IMR-90 (cell line): ENCODE data around the gene FAM193A. TPM values are rescaled to one million over a fixed set of nuclear protein-coding genes. Genes with fewer than 3 reads are reported as not detected.

Experiments used
- ATAC-seq: fragments of 200-7000 bp; cut with Tn5 transposase; 2 replicates; pipeline ENCODE4 v1.9.1; 2020; ENCODE audit warnings: low read depth, mild to moderate bottlenecking, moderate library complexity
- BruUV-seq: library from RNA; stranded (reverse); fragments of 400-500 nt; replicated peaks from 2 replicates; lab custom pipeline; 2021; lab: Mats Ljungman, UMichigan
- CTCF ChIA-PET: fragments of 300-600 bp; formaldehyde crosslinking; extraction: SDS; loops from one replicate; lab custom pipeline; 2021; ENCODE audit warnings: antibody characterized with exemption; lab: Yijun Ruan, JAX
- POLR2A ChIA-PET: fragments of 300-600 bp; sonication (Branson Sonifier 250); formaldehyde crosslinking; loops from one replicate; lab custom pipeline; 2022; ENCODE audit warnings: antibody characterized with exemption; ENCODE audit not compliant: unreplicated experiment; lab: Charles Lee
- DNase-seq: peaks from one replicate; pipeline ENCODE4 v3.0.0; 2013
- H2AFZ ChIP-seq: replicated peaks from 2 replicates; pipeline ENCODE3; 2013; ENCODE audit warnings: low read length, mild to moderate bottlenecking; ENCODE audit not compliant: poor library complexity
- H2AK5ac ChIP-seq: 2 replicates; pipeline ENCODE4 v1.6.1; 2013; ENCODE audit warnings: low read depth, low read length, inconsistent platforms
- H2AK9ac ChIP-seq: replicated peaks from 2 replicates; pipeline ENCODE3; 2013; ENCODE audit warnings: mild to moderate bottlenecking, low read depth, low read length, moderate library complexity; ENCODE audit not compliant: poor library complexity
- H2BK120ac ChIP-seq: 2 replicates; pipeline ENCODE4 v1.6.1; 2013; ENCODE audit warnings: low read depth, low read length, inconsistent platforms
- H2BK15ac ChIP-seq: 3 replicates; pipeline ENCODE4 v1.6.1; 2013; ENCODE audit warnings: low read depth, low read length, inconsistent platforms
- H2BK20ac ChIP-seq: 2 replicates; pipeline ENCODE4 v1.6.1; 2013; ENCODE audit warnings: low read depth, mild to moderate bottlenecking, inconsistent platforms, low read length, moderate library complexity
- H2BK5ac ChIP-seq: 2 replicates; pipeline ENCODE4 v1.6.1; 2013; ENCODE audit warnings: mild to moderate bottlenecking, low read depth, low read length, inconsistent platforms; ENCODE audit not compliant: poor library complexity, severe bottlenecking
- H3K14ac ChIP-seq: replicated peaks from 2 replicates; pipeline ENCODE4 v1.6.1; 2013; ENCODE audit warnings: low read depth, low read length, inconsistent platforms
- H3K18ac ChIP-seq: 2 replicates; pipeline ENCODE4 v1.6.1; 2013; ENCODE audit warnings: low read depth, low read length, control low read depth
- H3K23ac ChIP-seq: 2 replicates; pipeline ENCODE4 v1.6.1; 2013; ENCODE audit warnings: low read depth, low read length, inconsistent platforms
- H3K27ac ChIP-seq: 2 replicates; pipeline ENCODE4 v1.5.1; 2013; ENCODE audit warnings: mild to moderate bottlenecking, control low read depth, low read length; ENCODE audit not compliant: insufficient read depth
- H3K27me3 ChIP-seq: 2 replicates; pipeline ENCODE4 v1.6.1; 2013; ENCODE audit warnings: low read length; ENCODE audit not compliant: control insufficient read depth, insufficient read depth
- H3K36me3 ChIP-seq: 2 replicates; pipeline ENCODE4 v1.6.1; 2013; ENCODE audit warnings: low read length, mixed read lengths; ENCODE audit not compliant: control insufficient read depth, insufficient read depth
- H3K4ac ChIP-seq: 2 replicates; pipeline ENCODE4 v1.6.1; 2013; ENCODE audit warnings: low read depth, low read length, inconsistent platforms
- H3K4me1 ChIP-seq: 2 replicates; pipeline ENCODE4 v1.6.1; 2013; ENCODE audit warnings: low read length, mixed read lengths; ENCODE audit not compliant: control insufficient read depth, insufficient read depth
- H3K4me2 ChIP-seq: 2 replicates; pipeline ENCODE4 v1.6.1; 2013; ENCODE audit warnings: low read depth, mild to moderate bottlenecking, control low read depth, low read length, moderate library complexity
- H3K4me3 ChIP-seq: 2 replicates; pipeline ENCODE4 v1.5.1; 2013; ENCODE audit warnings: low read depth, mild to moderate bottlenecking, control low read depth, low read length, moderate library complexity; ENCODE audit not compliant: insufficient read depth
- H3K56ac ChIP-seq: 2 replicates; pipeline ENCODE4 v1.6.1; 2013; ENCODE audit warnings: low read length, inconsistent platforms; ENCODE audit not compliant: insufficient read depth; ENCODE audit errors: extremely low read depth
- H3K79me1 ChIP-seq, 2 experiments: 2 replicates each; pipeline ENCODE4 v1.6.1; 2013; ENCODE audit warnings: low read length in 2 of 2, inconsistent platforms in 1 of 2, low read depth in 1 of 2
- H3K9ac ChIP-seq: 2 replicates; pipeline ENCODE4 v1.6.1; 2013; ENCODE audit warnings: low read depth, low read length, control low read depth
- H3K9me1 ChIP-seq: 2 replicates; pipeline ENCODE4 v1.6.1; 2013; ENCODE audit warnings: low read length, inconsistent platforms; ENCODE audit not compliant: insufficient read depth
- H3K9me3 ChIP-seq: 2 replicates; pipeline ENCODE4 v1.6.1; 2013; ENCODE audit warnings: low read length; ENCODE audit not compliant: control insufficient read depth, insufficient read depth
- H4K20me1 ChIP-seq: 2 replicates; pipeline ENCODE4 v1.6.1; 2013; ENCODE audit warnings: low read length, inconsistent platforms; ENCODE audit not compliant: insufficient read depth
- H4K5ac ChIP-seq: 2 replicates; pipeline ENCODE4 v1.6.1; 2013; ENCODE audit warnings: mild to moderate bottlenecking, low read depth, low read length, control low read depth
- H4K8ac ChIP-seq, 2 experiments: 2 replicates each; pipeline ENCODE4 v1.6.1; 2013; ENCODE audit warnings: low read depth in 2 of 2, low read length in 2 of 2, control low read depth in 1 of 2, inconsistent platforms in 1 of 2
- H4K91ac ChIP-seq: 2 replicates; pipeline ENCODE4 v1.6.1; 2013; ENCODE audit warnings: low read depth, low read length, inconsistent platforms; ENCODE audit not compliant: insufficient read depth
- CEBPB ChIP-seq: IDR thresholded peaks from 2 replicates; pipeline ENCODE4 v1.6.1; 2012; ENCODE audit warnings: low read depth, low read length, improper control_type of control experiment
- CHD1 ChIP-seq: IDR thresholded peaks from 2 replicates; pipeline ENCODE4 v1.6.1; 2012; ENCODE audit warnings: low read depth, low read length, improper control_type of control experiment
- WGBS, 2 experiments: methylation state at CpG; one replicate each; pipeline versions ENCODE4 v1.1.5 to v1.1.7; 2013; ENCODE audit warnings: missing lambda C conversion rate in 2 of 2; ENCODE audit not compliant: insufficient read length in 1 of 2; ENCODE audit errors: extremely low coverage in 2 of 2; 5-methylcytosine and 5-hydroxymethylcytosine counted together
- dilution Hi-C: fragments of 300-500 bp; cut with HindIII; formaldehyde crosslinking; loops from one replicate; pipeline ENCODE4 v1.14.3; 2018; ENCODE audit warnings: low sequenced_read_pairs; ENCODE audit not compliant: unreplicated experiment
- in situ Hi-C: fragments of 300-500 bp; cut with MboI; formaldehyde crosslinking; loops from 3 replicates; pipeline ENCODE4 v1.14.3; 2019; ENCODE audit warnings: low sequenced_read_pairs, inconsistent platforms, mixed read lengths
- intact Hi-C: fragments of 100-400 bp; cut with micrococcal nuclease; formaldehyde crosslinking; loops from 2 replicates; pipeline ENCODE4 v1.10.0; 2022
- polyA plus RNA-seq, 3 experiments: library from polyadenylated mRNA; depleted of rRNA; stranded (reverse); fragments of >200 nt; gene quantifications; 2 replicates each; pipeline ENCODE4 v1.2.3, GENCODE V29; 2012; ENCODE audit warnings: low replicate concordance in 1 of 3
- total RNA-seq: library from RNA; depleted of rRNA; stranded (reverse); fragments of >200 nt; gene quantifications from 2 replicates; pipeline ENCODE4 v1.2.3, GENCODE V29; 2012

The FAM193A gene
- total and polyA plus RNA-seq, 2 of the 4 experiments (the other 2 are of a cell fraction), result 6.8 to 11.0 TPM

- Histone ChIP-seq H3K27ac (peak overlapping the region; percentile 53; the same call in 1 of the 2 replicates), H3K4me2 (no peak overlapping the region), H3K9me3 (no peaks in the 10 kb centered on the region), H3K18ac (no peak overlapping the region), H3K4me1 (peaks cover 21% of the 10 kb centered on the region), H4K91ac (no peak overlapping the region), H2AK9ac (no peak overlapping the region), H3K27me3 (no peaks in the 10 kb centered on the region), H3K4ac (no peak overlapping the region), H4K5ac (no peak overlapping the region), H3K4me3 (no peak overlapping the region), H3K79me1 (peaks cover 18 to 60% of the 10 kb centered on the region in 2 experiments), H2BK20ac (no peak overlapping the region), H2BK5ac (peak overlapping the region; percentile 25), H4K8ac (no peak overlapping the region), H3K9me1 (peaks cover 25% of the 10 kb centered on the region), H2AK5ac (no peak overlapping the region), H2BK120ac (no peak overlapping the region), H3K56ac (no peak overlapping the region), H2BK15ac (no peak overlapping the region), H3K23ac (no peak overlapping the region), H3K14ac (no peak overlapping the region), H4K20me1 (peaks cover 30% of the 10 kb centered on the region), H3K9ac (no peak overlapping the region), H2AFZ (no peak overlapping the region), H3K36me3 (peaks cover 28% of the 10 kb centered on the region)
- POLR2A ChIA-PET, result no interaction called here
- TF ChIP-seq CHD1 (no peak), CEBPB (peak; percentile 94)
- dilution Hi-C loops, result no loop called here
- BruUV-seq, result no TSS peak
- CTCF ChIA-PET, result no interaction called here
- ATAC-seq, result no peak
- intact Hi-C loops, result no loop called here
- in situ Hi-C loops, result no loop called here
- WGBS, 2 experiments, result no CpG with 5 or more reads among the region's 2 CpGs
- DNase-seq, result no peak
Measured at GRCh38 chr4:2663275-2663674, 126.8 kb downstream of the FAM193A start.
